ENCODE data around the gene WWOX. TPM values are rescaled to one million over a fixed set of nuclear protein-coding genes. Genes with fewer than 3 reads are reported as not detected.

The WWOX gene
- total RNA-seq, 1 experiment from 2014 or later, result 15.6 TPM

- Histone ChIP-seq H3K4me1 (ENCODE audit: insufficient read depth, low read length) (no peaks in the 10 kb centered on the region), H3K27me3 (ENCODE audit: insufficient read depth, low read length) (no peaks in the 10 kb centered on the region), H3K23ac (ENCODE audit: insufficient read length, low read depth, low read length) (no peak overlapping the region), H3K79me2 (ENCODE audit: insufficient read depth, low read length) (no peaks in the 10 kb centered on the region), H2AK5ac (ENCODE audit: insufficient read length, low read length) (no peak overlapping the region), H2BK20ac (ENCODE audit: low read depth, low read length, poor library complexity, severe bottlenecking) (no peak overlapping the region), H3K23me2 (ENCODE audit: insufficient read length, low read depth, low read length, poor library complexity, severe bottlenecking) (no peaks in the 10 kb centered on the region), H3K79me1 (ENCODE audit: insufficient read depth, low read depth, low read length, poor library complexity, severe bottlenecking) (no peaks in the 10 kb centered on the region), H2BK120ac (ENCODE audit: low read depth, low read length, poor library complexity, severe bottlenecking) (no peak overlapping the region), H3K18ac (ENCODE audit: insufficient read length, low read depth, low read length) (no peak overlapping the region), H3K27ac (ENCODE audit: insufficient read length, low read depth, low read length) (no peak overlapping the region), H4K8ac (replicated peaks; ENCODE audit: insufficient read length, low read depth, low read length) (no peak overlapping the region), H3K56ac (ENCODE audit: insufficient read length, low read depth, low read length) (no peak overlapping the region), H4K20me1 (ENCODE audit: control insufficient read depth, insufficient read depth, insufficient read length) (no peaks in the 10 kb centered on the region), H3K4me2 (ENCODE audit: insufficient read depth, insufficient read length, low read length) (no peak overlapping the region), H4K91ac (ENCODE audit: insufficient read length, low read depth, low read length) (no peak overlapping the region), H4K5ac (ENCODE audit: insufficient read length, low read depth, low read length) (no peak overlapping the region), H3K4ac (ENCODE audit: low read depth, low read length) (no peak overlapping the region), H2BK5ac (ENCODE audit: insufficient read length, low read length) (no peak overlapping the region), H2BK12ac (ENCODE audit: insufficient read length, low read depth, low read length) (no peak overlapping the region), H3K9me3 (ENCODE audit: control insufficient read depth, low read depth, low read length) (no peaks in the 10 kb centered on the region), H3K9ac (ENCODE audit: extremely low read depth, insufficient read length, low read length) (no peak overlapping the region), H3K14ac (ENCODE audit: insufficient read depth, low read length) (no peak overlapping the region), H2AFZ (ENCODE audit: low read length) (no peak overlapping the region), H3T11ph (ENCODE audit: low read length) (no peak overlapping the region), H2BK15ac (ENCODE audit: low read depth, low read length) (no peak overlapping the region)
- no CpG with 5 or more reads among the region's 4 CpGs for WGBS (ENCODE audit: extremely low coverage, insufficient read length, low lambda C conversion rate)
- no peaks in the 10 kb centered on the region for H3K4me1 Mint-ChIP-seq
- TF ChIP-seq CTCF (conservative IDR thresholded peaks at IDR 0.05), result no peak
- H3K27me3 Mint-ChIP-seq (ENCODE audit: low read depth), result no peaks in the 10 kb centered on the region; the same call in 1 of the 2 replicates
- no peak for DNase-seq
- peaks cover 0 to 3% (median 3%) of the 10 kb centered on the region in 3 experiments; a peak in 1 of 7 replicates for H3K36me3 Mint-ChIP-seq (ENCODE audit: insufficient read depth in 1 of 3, low read depth in 3 of 3)
- H3K27ac Mint-ChIP-seq, result no peak overlapping the region
- H3K9me3 Mint-ChIP-seq, result peaks cover 3 to 7% of the 10 kb centered on the region in 2 experiments; a peak in 4 of 5 replicates
- no peak overlapping the region for H3K4me3 Mint-ChIP-seq
These were observed 937.1 kb downstream of the WWOX start for GRCh38 chr16:79036541-79036940.
